Spleen (tissue), 11 donors: ENCODE measurements around the gene GALNT13. TPM values are rescaled to one million over a fixed set of nuclear protein-coding genes. Genes with fewer than 3 reads are reported as not detected.

Experiments used
- DNase-seq: peaks from one replicate; pipeline ENCODE4 v3.0.0-alpha.2; 2020
- H3K27ac ChIP-seq, 8 donors: fragments of 200-600 bp; sonication (generic) in 7 of 8; 1 replicate in 4 of 8; 2 replicates in 4 of 8; pipeline versions ENCODE4 v1.5.0 to v1.8.0; 2016 to 2021; ENCODE audit warnings: inconsistent platforms in 4 of 8, mild to moderate bottlenecking in 4 of 8, moderate library complexity in 1 of 8
- H3K27me3 ChIP-seq, 7 donors: fragments of 200-600 bp; sonication (generic) in 6 of 7; replicated peaks in 1 of 7; 1 replicate in 4 of 7; 2 replicates in 3 of 7; pipeline versions ENCODE4 v1.5.0 to v1.8.0; 2016 to 2021; ENCODE audit warnings: inconsistent platforms in 3 of 7, mild to moderate bottlenecking in 1 of 7
- H3K36me3 ChIP-seq, 6 donors: fragments of 200-600 bp; sonication (generic) in 5 of 6; 1 replicate in 4 of 6; 2 replicates in 2 of 6; pipeline versions ENCODE4 v1.5.0 to v1.8.0; 2016 to 2021; ENCODE audit warnings: inconsistent platforms in 2 of 6
- H3K4me1 ChIP-seq, 6 donors: fragments of 200-600 bp; sonication (generic) in 5 of 6; 1 replicate in 3 of 6; 2 replicates in 3 of 6; pipeline versions ENCODE4 v1.5.0 to v1.8.0; 2016 to 2021; ENCODE audit warnings: inconsistent platforms in 3 of 6
- H3K4me3 ChIP-seq, 8 donors: fragments of 200-600 bp; sonication (generic) in 7 of 8; 1 replicate in 4 of 8; 2 replicates in 4 of 8; pipeline versions ENCODE4 v1.5.0 to v1.8.0; 2016 to 2021; ENCODE audit warnings: inconsistent platforms in 4 of 8, mild to moderate bottlenecking in 4 of 8, moderate library complexity in 2 of 8
- H3K9me3 ChIP-seq, 8 donors: fragments of 200-600 bp; sonication (generic) in 7 of 8; 1 replicate in 4 of 8; 2 replicates in 4 of 8; pipeline versions ENCODE4 v1.5.0 to v1.8.0; 2016 to 2021; ENCODE audit warnings: inconsistent platforms in 4 of 8
- POLR2A ChIP-seq, 3 donors: fragments of 450-650 bp; IDR thresholded peaks; one replicate each; pipeline ENCODE4 v1.5.1; 2017; ENCODE audit warnings: antibody characterized with exemption in 3 of 3, mild to moderate bottlenecking in 1 of 3
- POLR2AphosphoS5 ChIP-seq, 3 donors: sonication (generic); formaldehyde crosslinking; IDR thresholded peaks; one replicate each; pipeline ENCODE4 v1.5.1; 2017; ENCODE audit warnings: antibody characterized with exemption in 3 of 3
- WGBS, 5 donors: extraction: QIAGEN DNeasy Blood & Tissue Kit in 3 of 5; methylation state at CpG; one replicate each; pipeline versions ENCODE4 v1.1.5 to v1.1.7; 2013 to 2018; 5-methylcytosine and 5-hydroxymethylcytosine counted together
- intact Hi-C: fragments of 100-400 bp; cut with DNase I; formaldehyde crosslinking; loops from one replicate; pipeline ENCODE4 v1.15.0; 2023; ENCODE audit warnings: low total_unique reads
- polyA plus RNA-seq, 3 donors: library from polyadenylated mRNA; stranded (reverse); fragments of 200-250 nt; gene quantifications; one replicate each; pipeline ENCODE4 v1.2.1, GENCODE V29; 2013
- total RNA-seq, 7 donors: library from RNA; depleted of rRNA in 3 of 7; stranded (reverse); fragments of >200 nt in 3 of 7; fragmentation: NEBNext Ultra II Directional in 4 of 7; extraction: Animal tissue kit (Norgen Biotek cat#: 25700) in 4 of 7; gene quantifications; one replicate each; pipeline versions ENCODE4 v1.1.0 to v1.2.1, GENCODE V29; 2016 to 2021
- TF ChIP-seq, protein P1 (sequence below), 11 experiments: fragments of 200-600 bp in 7 of 11; fragments of 450-650 bp in 4 of 11; sonication (generic) in 4 of 11; IDR thresholded peaks in 8 of 11; conservative IDR thresholded peaks in 3 of 11; 1 replicate in 7 of 11; 2 replicates in 4 of 11; pipeline versions ENCODE4 v1.4.0 to v1.8.0; 2016 to 2021; ENCODE audit warnings: antibody characterized with exemption in 11 of 11, inconsistent platforms in 4 of 11, mild to moderate bottlenecking in 1 of 11
- donor health status: healthy with polysubstance abuse.
- donor health status: DM: no; HTN: no; CAD: no; lungs with moderate emphysema.
- donor health status: DM: no; HTN: no; CAD: no.
- donor health status: Bipolar disorder and iron deficiency.
- donor health status: healthy.
- donor health status: DM: no; HTN: no; CAD: no.
- donor health status: DM: yes; HTN: yes; CAD: no.

GALNT13 gene
- total and polyA plus RNA-seq, 10 donors = 0.02 to 0.61 (median 0.11) TPM; not detected in 6

DNA sequence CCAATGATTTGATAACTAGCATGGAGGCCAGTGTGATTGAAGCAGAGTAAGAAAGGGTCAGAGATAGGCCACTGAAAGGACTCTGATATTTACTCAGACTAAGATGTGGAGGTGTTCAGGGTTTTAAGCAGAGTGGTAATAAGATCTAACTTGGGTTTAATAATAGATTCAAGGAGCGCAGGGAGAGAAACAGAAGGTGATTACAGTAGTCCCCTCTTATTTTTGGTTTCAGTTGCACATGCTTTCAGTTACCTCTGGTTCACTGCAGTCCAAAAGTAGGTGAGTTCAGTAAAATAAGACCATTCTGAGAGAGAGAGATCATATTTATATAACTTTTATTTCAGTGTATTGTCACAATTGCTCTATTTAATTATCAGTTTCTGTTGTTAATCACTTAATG is 13.5 kb upstream of the GALNT13 start:
- H3K4me1 ChIP-seq = no peaks in the 10 kb centered on the region
- no peak overlapping the region for H3K27ac ChIP-seq
- no peaks in the 10 kb centered on the region for H3K36me3 ChIP-seq
- WGBS, 5 donors = 80 to 97% (median 90%) methylated on average over 1 of the region's 1 CpG
- H3K4me3 ChIP-seq = no peak overlapping the region
- H3K9me3 ChIP-seq = no peaks in the 10 kb centered on the region
- H3K27me3 ChIP-seq = no peaks in the 10 kb centered on the region
- no peak for TF ChIP-seq POLR2AphosphoS5 (IDR thresholded peaks at IDR 0.05)
- TF ChIP-seq, protein P1, sequence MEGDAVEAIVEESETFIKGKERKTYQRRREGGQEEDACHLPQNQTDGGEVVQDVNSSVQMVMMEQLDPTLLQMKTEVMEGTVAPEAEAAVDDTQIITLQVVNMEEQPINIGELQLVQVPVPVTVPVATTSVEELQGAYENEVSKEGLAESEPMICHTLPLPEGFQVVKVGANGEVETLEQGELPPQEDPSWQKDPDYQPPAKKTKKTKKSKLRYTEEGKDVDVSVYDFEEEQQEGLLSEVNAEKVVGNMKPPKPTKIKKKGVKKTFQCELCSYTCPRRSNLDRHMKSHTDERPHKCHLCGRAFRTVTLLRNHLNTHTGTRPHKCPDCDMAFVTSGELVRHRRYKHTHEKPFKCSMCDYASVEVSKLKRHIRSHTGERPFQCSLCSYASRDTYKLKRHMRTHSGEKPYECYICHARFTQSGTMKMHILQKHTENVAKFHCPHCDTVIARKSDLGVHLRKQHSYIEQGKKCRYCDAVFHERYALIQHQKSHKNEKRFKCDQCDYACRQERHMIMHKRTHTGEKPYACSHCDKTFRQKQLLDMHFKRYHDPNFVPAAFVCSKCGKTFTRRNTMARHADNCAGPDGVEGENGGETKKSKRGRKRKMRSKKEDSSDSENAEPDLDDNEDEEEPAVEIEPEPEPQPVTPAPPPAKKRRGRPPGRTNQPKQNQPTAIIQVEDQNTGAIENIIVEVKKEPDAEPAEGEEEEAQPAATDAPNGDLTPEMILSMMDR (IDR thresholded peaks at IDR 0.05 in 8 of 11, conservative IDR thresholded peaks at IDR 0.05 in 3 of 11) = no peak
- no peak for TF ChIP-seq POLR2A (IDR thresholded peaks at IDR 0.05)
- DNase-seq = no peak
- intact Hi-C loops = no loop called here

DNA sequence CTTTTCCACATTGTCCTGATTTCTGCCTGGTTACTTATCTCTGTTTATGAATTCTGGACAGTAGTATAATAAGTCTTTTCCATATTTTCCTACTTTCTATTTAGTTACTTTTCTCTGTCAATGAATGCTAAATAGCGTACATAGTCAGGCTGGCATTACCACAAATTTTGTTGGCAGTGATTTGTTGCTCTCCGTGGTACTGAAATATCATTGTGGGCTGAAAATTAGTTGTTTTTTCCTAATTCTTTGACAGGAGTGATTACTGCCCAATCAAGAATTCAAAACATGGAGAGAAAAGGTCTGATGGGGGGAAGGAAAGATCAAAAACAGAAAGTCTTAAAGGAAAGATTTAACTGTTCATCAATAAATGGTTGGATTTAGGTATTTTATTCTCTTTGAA is 7.7 kb upstream of the GALNT13 start:
- no peaks in the 10 kb centered on the region for H3K27me3 ChIP-seq
- WGBS, 5 donors = 15 to 27% (median 21%) methylated on average over 2 of the region's 2 CpGs
- TF ChIP-seq POLR2A (IDR thresholded peaks at IDR 0.05) (no peak), POLR2AphosphoS5 (IDR thresholded peaks at IDR 0.05) (no peak)
- TF ChIP-seq, protein P1 (IDR thresholded peaks at IDR 0.05 in 8 of 11, conservative IDR thresholded peaks at IDR 0.05 in 3 of 11) = no peak
- DNase-seq = no peak
- H3K4me1 ChIP-seq = no peaks in the 10 kb centered on the region
- H3K36me3 ChIP-seq = no peaks in the 10 kb centered on the region
- intact Hi-C loops = no loop called here
- no peak overlapping the region for H3K27ac ChIP-seq
- no peak overlapping the region for H3K4me3 ChIP-seq
- peaks cover 0 to 5% (median 0%) of the 10 kb centered on the region in 8 donors for H3K9me3 ChIP-seq

DNA sequence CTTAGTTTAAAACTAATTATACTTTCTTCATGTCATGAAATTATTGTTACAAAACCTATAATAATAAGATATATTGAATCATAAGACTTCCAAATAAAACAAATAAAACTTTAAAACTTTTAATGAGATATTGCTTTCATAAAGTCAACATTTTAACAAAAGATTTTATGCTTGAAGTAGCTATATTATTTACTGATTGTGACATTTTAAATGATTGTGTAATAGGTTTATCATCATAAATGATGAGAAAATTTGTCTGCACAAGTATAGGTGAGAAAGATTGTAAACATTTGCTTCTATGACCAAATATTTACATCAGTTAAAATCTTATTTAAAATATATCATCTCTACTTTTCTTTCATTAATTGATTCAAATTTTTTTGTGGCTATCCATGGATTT is 5.1 kb upstream of the GALNT13 start:
- Histone ChIP-seq H3K27me3 (peaks cover 0 to 16% (median 8%) of the 10 kb centered on the region in 7 donors), H3K36me3 (no peaks in the 10 kb centered on the region), H3K4me3 (no peak overlapping the region), H3K27ac (no peak overlapping the region), H3K9me3 (peaks cover 0 to 5% (median 0%) of the 10 kb centered on the region in 8 donors), H3K4me1 (peaks cover 0 to 4% (median 0%) of the 10 kb centered on the region in 6 donors)
- intact Hi-C loops = no loop called here
- DNase-seq = no peak
- TF ChIP-seq, protein P1 (IDR thresholded peaks at IDR 0.05 in 8 of 11, conservative IDR thresholded peaks at IDR 0.05 in 3 of 11) = no peak
- TF ChIP-seq POLR2A (IDR thresholded peaks at IDR 0.05) = no peak
- no peak for TF ChIP-seq POLR2AphosphoS5 (IDR thresholded peaks at IDR 0.05)

DNA sequence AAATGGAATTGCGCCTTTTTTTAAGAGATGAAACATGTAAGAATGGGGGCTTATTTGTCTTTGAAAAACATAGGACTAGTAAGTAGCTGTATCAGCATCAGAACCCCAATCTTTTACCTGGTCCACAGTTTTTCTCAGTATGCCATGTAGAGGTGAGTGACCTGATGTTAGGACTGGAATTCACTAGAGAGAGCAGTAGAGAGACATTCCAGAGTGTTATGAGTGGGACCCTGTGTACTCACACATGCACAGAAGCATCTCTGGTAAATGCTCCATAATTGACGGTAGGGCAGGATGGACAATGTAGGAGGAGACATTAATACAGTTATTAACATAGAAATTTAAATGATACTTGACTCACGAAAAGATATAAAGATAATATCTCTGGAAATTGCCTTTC is 1.4 kb upstream of the GALNT13 start:
- H3K9me3 ChIP-seq = no peaks in the 10 kb centered on the region
- H3K4me3 ChIP-seq = no peak overlapping the region
- H3K4me1 ChIP-seq = peaks cover 0 to 6% (median 0%) of the 10 kb centered on the region in 6 donors
- intact Hi-C loops = no loop called here
- peaks cover 0 to 45% (median 27%) of the 10 kb centered on the region in 7 donors for H3K27me3 ChIP-seq
- no peak overlapping the region for H3K27ac ChIP-seq
- no peak for DNase-seq
- no peaks in the 10 kb centered on the region for H3K36me3 ChIP-seq
- TF ChIP-seq, protein P1 (IDR thresholded peaks at IDR 0.05 in 8 of 11, conservative IDR thresholded peaks at IDR 0.05 in 3 of 11) = no peak
- TF ChIP-seq POLR2AphosphoS5 (IDR thresholded peaks at IDR 0.05) = no peak
- no peak for TF ChIP-seq POLR2A (IDR thresholded peaks at IDR 0.05)
- 69 to 81% (median 73%) methylated on average over 3 of the region's 3 CpGs for WGBS, 5 donors
